Inferior parietal cortex (tissue), 1 donor: ENCODE data around the gene RAB24.
"Not testable (repeated sequence)": the region's sequence is repeated elsewhere in the genome, so short reads cannot be mapped to it uniquely, and the experiment has no call there.

Source experiments
- DNase-seq: peaks from one replicate; pipeline ENCODE4 v3.0.0-alpha.2; 2016; ENCODE audit errors: extremely low spot score

Gene RAB24

GRCh38 chr5:177296581-177296980, 6.9 kb downstream of the RAB24 start:
- DNase-seq: no peak

DNA sequence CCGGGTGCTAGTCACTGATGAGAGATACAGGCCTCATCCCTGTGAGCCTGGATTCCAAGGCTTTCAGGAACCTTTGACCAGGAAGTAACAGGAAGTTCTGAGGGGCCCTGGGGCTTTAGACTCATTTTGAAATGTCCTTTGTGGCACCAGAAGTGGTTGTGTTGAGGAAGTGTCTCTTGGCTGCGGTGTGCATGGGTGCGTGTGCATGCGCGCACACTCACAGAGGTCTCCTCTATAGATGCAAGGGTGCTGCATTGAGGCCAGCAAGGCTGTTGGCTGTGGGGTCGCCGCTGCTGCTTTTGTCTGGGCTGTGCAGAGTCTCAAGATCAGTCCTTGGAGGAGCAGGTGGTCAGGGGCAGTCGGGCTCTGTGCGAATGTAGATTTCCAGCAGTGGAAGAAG, 7.6 kb downstream of the RAB24 start:
- no peak for DNase-seq

DNA sequence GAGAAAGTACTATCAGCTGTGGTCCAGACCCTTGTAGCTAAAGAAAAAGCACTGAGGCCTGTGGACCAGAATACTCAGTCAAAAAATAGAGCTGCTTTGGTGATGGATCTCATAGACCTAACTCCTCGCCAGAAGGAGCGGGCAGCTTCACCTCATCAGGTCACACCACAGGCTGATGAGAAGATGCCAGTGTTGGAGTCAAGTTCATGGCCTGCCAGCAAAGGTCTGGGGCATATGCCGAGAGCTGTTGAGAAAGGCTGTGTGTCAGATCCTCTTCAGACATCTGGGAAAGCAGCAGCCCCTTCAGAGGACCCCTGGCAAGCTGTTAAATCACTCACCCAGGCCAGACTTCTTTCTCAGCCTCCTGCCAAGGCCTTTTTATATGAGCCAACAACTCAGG, 8.9 kb downstream of the RAB24 start:
- DNase-seq: no peak

DNA sequence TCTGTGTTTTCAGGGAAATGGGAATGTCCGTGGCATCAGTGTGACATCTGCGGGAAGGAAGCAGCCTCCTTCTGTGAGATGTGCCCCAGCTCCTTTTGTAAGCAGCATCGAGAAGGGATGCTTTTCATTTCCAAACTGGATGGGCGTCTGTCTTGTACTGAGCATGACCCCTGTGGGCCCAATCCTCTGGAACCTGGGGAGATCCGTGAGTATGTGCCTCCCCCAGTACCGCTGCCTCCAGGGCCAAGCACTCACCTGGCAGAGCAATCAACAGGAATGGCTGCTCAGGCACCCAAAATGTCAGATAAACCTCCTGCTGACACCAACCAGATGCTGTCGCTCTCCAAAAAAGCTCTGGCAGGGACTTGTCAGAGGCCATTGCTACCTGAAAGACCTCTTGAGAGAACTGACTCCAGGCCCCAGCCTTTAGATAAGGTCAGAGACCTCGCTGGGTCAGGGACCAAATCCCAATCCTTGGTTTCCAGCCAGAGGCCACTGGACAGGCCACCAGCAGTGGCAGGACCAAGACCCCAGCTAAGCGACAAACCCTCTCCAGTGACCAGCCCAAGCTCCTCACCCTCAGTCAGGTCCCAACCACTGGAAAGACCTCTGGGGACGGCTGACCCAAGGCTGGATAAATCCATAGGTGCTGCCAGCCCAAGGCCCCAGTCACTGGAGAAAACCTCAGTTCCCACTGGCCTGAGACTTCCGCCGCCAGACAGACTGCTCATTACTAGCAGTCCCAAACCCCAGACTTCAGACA, 9.5 kb downstream of the RAB24 start:
- no peak for DNase-seq

- DNase-seq: no peak
Measured at GRCh38 chr5:177291735-177292134, 11.8 kb downstream of the RAB24 start.

DNA sequence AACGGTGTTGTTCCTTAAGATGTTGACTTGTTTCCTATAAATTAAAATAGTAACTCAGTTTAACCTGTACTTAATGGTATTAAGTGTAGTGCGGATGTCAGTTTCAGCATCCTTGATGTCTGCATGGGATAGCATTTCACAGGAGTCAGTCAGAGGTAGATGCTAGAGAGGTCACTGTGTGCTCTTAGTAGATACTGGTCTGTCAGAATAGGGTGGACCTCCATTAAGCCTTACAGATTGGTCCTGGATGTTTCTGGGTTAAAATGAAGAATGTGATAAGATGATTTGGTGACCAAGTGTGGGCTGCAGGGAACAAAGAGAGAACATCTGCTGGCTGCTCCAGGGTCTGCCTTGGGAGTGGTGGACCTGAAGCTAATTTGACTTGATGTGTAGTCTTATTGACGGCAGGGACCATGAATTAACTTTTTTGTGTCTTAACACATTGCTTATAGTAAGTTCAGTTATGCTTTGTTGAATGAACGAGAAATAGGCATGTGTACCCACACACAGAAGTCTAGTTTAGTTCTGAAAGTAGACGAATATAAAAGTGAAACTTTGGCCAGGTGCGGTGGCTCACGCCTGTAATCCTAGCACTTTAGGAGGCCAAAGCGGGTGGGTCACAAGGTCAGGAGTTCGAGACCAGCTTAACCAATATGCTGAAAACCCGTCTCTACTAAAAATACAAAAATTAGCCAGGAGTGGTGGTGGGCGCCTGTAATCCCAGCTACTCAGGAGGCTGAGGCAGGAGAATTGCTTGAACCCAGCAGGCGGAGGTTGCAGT, 12.5 kb downstream of the RAB24 start:
- no peak for DNase-seq

DNA sequence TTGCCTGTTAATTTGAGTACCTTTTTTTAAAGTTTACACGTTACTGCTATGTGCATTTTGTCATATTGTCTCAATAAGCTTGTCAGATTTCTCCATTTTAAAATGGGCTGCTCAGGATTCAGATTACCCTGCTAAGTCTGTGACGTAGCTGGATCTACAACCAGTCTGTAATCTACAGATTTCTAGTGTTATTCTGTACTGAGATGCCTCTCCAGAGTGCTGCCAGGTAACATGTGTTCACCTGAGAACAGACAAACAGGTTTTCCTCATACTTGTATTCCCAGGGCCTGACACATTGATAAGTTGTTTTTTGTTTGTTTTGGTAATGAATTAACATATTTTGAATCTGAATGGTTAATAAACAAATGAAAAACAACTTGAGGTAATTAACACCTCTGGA, 15.3 kb downstream of the RAB24 start:
- no peak for DNase-seq

DNA sequence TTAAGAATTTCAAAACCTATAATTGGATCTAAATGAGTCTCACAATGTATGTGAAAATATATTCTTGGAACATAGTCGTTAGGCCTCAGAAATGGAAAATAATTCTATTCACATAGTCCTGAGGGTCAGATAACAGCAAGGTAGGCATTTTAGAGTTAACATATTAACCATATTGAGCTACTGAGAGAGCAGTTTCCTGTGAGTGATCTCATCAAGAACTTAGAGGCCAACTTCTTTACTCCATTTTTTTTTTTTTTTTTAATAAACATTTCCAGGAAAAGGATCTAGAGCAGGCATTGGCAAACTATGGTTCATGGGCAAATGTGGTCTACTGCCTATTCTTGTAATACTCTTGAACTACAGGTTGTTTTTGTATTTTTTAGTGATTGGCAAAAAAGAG, 26.6 kb downstream of the RAB24 start:
- DNase-seq: no peak

- DNase-seq: no peak
Measured at GRCh38 chr5:177275883-177276282, 27.6 kb downstream of the RAB24 start.

GRCh38 chr5:177271113-177271512, 32.4 kb downstream of the RAB24 start:
- DNase-seq: no peak

- DNase-seq: no peak
Measured at GRCh38 chr5:177270653-177271052, 32.9 kb downstream of the RAB24 start.

DNA sequence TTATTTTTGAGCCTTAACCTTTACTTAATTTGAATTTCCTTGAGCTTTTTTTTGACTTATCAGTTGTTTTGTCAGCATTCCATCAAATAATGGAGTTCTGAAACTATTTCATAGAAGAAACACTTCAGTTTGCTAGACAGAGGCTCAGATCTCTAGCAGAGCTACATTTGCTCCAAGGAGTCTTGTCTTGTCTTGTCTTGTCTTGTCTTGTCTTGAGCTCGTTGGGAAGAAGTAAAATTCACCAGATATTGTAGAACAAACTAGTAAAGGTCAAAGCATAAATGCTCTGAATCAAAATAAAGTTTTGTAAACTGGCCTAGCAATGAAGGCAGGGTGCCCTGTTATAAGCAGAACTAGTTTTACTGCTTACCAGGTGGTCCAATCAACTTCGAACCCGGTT, 33.5 kb downstream of the RAB24 start:
- no peak for DNase-seq

DNA sequence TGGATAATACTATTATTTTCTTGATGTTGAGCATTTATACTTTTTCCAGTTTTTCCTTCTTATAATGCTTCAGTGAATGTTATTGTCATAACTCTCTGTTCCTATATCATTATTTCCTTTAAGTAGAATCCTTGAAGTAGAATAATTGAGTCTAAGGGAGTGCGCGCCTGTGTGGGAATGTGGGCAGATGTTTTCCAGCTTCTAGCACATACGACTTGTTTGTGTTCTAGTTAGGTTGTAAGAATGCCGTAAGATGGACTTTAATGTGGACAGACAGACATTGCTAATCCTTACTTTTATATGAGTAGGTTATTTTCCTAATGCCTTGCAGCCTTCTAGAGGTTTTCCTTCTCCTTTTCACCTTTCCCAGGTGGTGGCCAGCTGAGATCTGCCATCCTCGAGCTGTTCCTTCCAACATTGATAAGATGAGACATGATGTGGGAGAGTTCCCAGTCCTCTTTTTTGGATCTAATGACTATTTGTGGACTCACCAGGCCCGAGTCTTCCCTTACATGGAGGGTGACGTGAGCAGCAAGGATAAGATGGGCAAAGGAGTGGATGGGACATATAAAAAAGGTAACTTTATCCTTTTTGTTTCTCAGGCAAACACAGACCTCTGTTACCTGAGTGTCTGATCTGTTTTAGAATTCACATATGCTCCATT, 34.2 kb downstream of the RAB24 start:
- DNase-seq: no peak

GRCh38 chr5:177265395-177265794, 38.1 kb downstream of the RAB24 start:
- DNase-seq: no peak

GRCh38 chr5:177264178-177264577, 39.3 kb downstream of the RAB24 start:
- DNase-seq: no peak

- DNase-seq: no peak
Measured at GRCh38 chr5:177261510-177261909, 42.0 kb downstream of the RAB24 start.

DNA sequence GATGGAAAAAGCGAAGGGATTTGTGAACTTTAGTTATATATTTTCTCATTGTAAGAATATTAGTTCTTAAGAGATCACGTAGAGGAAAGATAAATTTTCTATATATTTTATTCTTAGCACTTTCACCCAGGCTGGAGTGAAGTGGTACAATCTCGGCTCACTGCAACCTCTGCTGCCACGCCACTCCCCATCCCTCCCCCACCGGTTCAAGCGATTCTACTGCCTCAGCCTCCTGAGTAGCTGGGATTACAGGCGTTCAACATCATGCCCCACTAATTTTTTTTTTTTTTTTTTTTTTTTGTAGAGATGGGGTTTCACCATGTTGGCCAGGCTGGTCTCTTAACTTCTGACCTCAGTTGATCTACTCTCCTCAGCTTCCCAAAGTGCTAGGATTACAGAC, 42.6 kb downstream of the RAB24 start:
- no peak for DNase-seq

DNA sequence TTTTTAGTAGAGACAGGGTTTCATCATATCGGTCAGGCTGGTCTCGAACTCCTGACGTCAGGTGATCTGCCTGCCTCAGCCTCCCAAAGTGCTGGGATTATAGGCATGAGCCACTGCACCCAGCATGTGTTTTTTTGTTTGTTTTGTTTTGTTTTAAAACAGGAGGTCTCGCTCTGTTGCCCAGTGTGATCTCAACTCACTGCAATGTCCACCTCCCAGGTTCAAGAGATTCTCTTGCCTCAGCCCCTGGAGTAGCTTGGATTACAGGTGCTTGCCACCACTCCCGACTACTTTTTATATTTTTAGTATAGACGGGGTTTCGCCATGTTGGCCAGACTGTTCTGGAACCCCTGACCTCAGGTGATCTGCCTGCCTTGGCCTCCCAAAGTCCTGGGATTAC, 44.8 kb downstream of the RAB24 start:
- not testable (repeated sequence) for DNase-seq

DNA sequence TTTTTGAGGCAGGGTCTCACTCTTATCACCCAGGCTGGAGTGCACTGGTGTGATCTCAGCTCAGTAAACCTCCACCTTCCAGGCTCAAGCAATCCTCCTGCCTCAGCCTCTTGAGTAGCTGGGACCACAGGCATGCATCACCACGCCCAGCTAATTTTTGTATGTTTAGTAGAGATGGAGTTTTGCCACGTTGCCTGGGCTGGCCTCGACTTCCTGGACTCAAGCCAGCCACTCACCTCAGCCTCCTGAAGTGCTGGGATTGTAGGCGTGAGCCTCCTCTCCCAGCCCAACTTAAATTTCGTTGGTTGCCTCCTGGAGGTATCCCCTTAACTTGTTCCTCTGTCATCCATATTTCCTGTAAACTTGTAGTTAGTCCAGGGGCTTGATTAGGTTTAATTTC, 47.2 kb downstream of the RAB24 start:
- no peak for DNase-seq

- no peak for DNase-seq
Measured at GRCh38 chr5:177253252-177253651, 50.3 kb downstream of the RAB24 start.
